CD4-positive, alpha-beta T cell (primary cell): ENCODE data around the gene PTPRF. TPM values are rescaled to one million over a fixed set of nuclear protein-coding genes. Genes with fewer than 3 reads are reported as not detected.

Experiments used
- ATAC-seq: fragments of 200-7000 bp; cut with Tn5 transposase; one replicate; pipeline ENCODE4 v1.10.0; 2022; ENCODE audit warnings: mild to moderate bottlenecking; ENCODE audit not compliant: poor library complexity
- CTCF ChIA-PET: fragments of 350-600 bp; sonication (Branson Sonifier 250); formaldehyde crosslinking; loops from one replicate; lab custom pipeline; 2021; ENCODE audit warnings: antibody characterized with exemption, inconsistent platforms; lab: Charles Lee
- POLR2A ChIA-PET: fragments of 350-600 bp; sonication (Branson Sonifier 250); formaldehyde crosslinking; loops from one replicate; lab custom pipeline; 2021; ENCODE audit warnings: antibody characterized with exemption, inconsistent platforms; lab: Charles Lee
- DNase-seq, 14 experiments: peaks; one replicate each; pipeline ENCODE4 v3.0.0-alpha.2; 2013 to 2020; ENCODE audit warnings: mixed read lengths in 2 of 14
- H3K27ac ChIP-seq, 2 donors: one replicate each; pipeline versions ENCODE4 v1.5.1 to v1.7.0; 2013; ENCODE audit warnings: low read length in 2 of 2, low read depth in 1 of 2, mild to moderate bottlenecking in 1 of 2
- H3K27me3 ChIP-seq, 2 experiments: 1 replicate in 1 of 2; 2 replicates in 1 of 2; pipeline versions ENCODE4 v1.6.1 to v1.7.0; 2013; ENCODE audit warnings: low read length in 2 of 2, control low read depth in 1 of 2, mild to moderate bottlenecking in 1 of 2, moderate library complexity in 1 of 2; ENCODE audit not compliant: insufficient read depth in 2 of 2, control insufficient read depth in 1 of 2
- H3K36me3 ChIP-seq: one replicate; pipeline ENCODE4 v1.6.1; 2013; ENCODE audit warnings: low read length, control low read depth; ENCODE audit not compliant: insufficient read depth
- H3K4me1 ChIP-seq: one replicate; pipeline ENCODE4 v1.6.1; 2013; ENCODE audit warnings: low read length, control low read depth; ENCODE audit not compliant: insufficient read depth
- H3K4me3 ChIP-seq: one replicate; pipeline ENCODE4 v1.5.1; 2013; ENCODE audit warnings: mild to moderate bottlenecking, low read length, moderate library complexity
- H3K9me3 ChIP-seq, 2 experiments: 1 replicate in 1 of 2; 2 replicates in 1 of 2; pipeline versions ENCODE4 v1.6.1 to v1.7.0; 2013; ENCODE audit warnings: low read length in 2 of 2, mild to moderate bottlenecking in 2 of 2, control low read depth in 1 of 2, moderate library complexity in 1 of 2; ENCODE audit not compliant: control insufficient read depth in 1 of 2, insufficient read depth in 1 of 2
- H3K27ac Mint-ChIP-seq: one replicate; pipeline ENCODE4 v1.8.0; 2020; ENCODE audit warnings: mixed read lengths
- H3K27me3 Mint-ChIP-seq: one replicate; pipeline ENCODE4 v1.8.0; 2021; ENCODE audit warnings: mixed read lengths
- H3K36me3 Mint-ChIP-seq: one replicate; pipeline ENCODE4 v1.8.0; 2021; ENCODE audit warnings: low read depth, mixed read lengths
- H3K4me1 Mint-ChIP-seq: one replicate; pipeline ENCODE4 v1.8.0; 2021; ENCODE audit warnings: low read depth, mixed read lengths
- H3K4me3 Mint-ChIP-seq: one replicate; pipeline ENCODE4 v1.8.0; 2020; ENCODE audit warnings: mild to moderate bottlenecking, mixed read lengths
- H3K9me3 Mint-ChIP-seq: one replicate; pipeline ENCODE4 v1.8.0; 2020; ENCODE audit warnings: mixed read lengths
- CTCF ChIP-seq: fragments of 200-600 bp; IDR thresholded peaks from one replicate; pipeline ENCODE4 v1.8.0; 2022; ENCODE audit warnings: antibody characterized with exemption, mild to moderate bottlenecking
- intact Hi-C, 2 experiments: fragments of 100-400 bp; cut with DNase I in 1 of 2; cut with micrococcal nuclease in 1 of 2; formaldehyde crosslinking; loops; one replicate each; pipeline versions ENCODE4 v1.15.1 to v1.9.0; 2023 to 2025; cut with DNase I, micrococcal nuclease
- total RNA-seq, 174 experiments: library from RNA in 2 of 174; stranded (reverse) in 2 of 174; gene quantifications; one replicate each; pipeline ENCODE4 v1.2.3 and lab custom pipeline; 2021 to 2026

PTPRF gene
- total RNA-seq, 2 experiments from 2014 or later = 0.14 TPM

GRCh38 chr1:43617668-43618067 is 87.0 kb downstream of the PTPRF start:
- H3K4me1 Mint-ChIP-seq = no peaks in the 10 kb centered on the region
- H3K36me3 Mint-ChIP-seq = no peaks in the 10 kb centered on the region
- H3K27me3 ChIP-seq = no peaks in the 10 kb centered on the region
- H3K9me3 Mint-ChIP-seq = no peaks in the 10 kb centered on the region
- H3K4me3 ChIP-seq = no peak overlapping the region
- no peaks in the 10 kb centered on the region for H3K27me3 Mint-ChIP-seq
- no peaks in the 10 kb centered on the region for H3K36me3 ChIP-seq
- no peak overlapping the region for H3K27ac ChIP-seq
- no peak for TF ChIP-seq CTCF
- no peaks in the 10 kb centered on the region for H3K4me1 ChIP-seq
- no peak for ATAC-seq
- DNase-seq = no peak
- H3K9me3 ChIP-seq = no peaks in the 10 kb centered on the region
- H3K27ac Mint-ChIP-seq = no peak overlapping the region
- ChIA-PET POLR2A (no interaction called here), CTCF (no interaction called here)
- H3K4me3 Mint-ChIP-seq = no peak overlapping the region
- intact Hi-C loops = no loop called here

GRCh38 chr1:43618521-43619313 is 88.0 kb downstream of the PTPRF start:
- intact Hi-C loops = no loop called here
- Histone ChIP-seq H3K27me3 (no peaks in the 10 kb centered on the region), H3K4me1 (no peaks in the 10 kb centered on the region), H3K27ac (no peak overlapping the region), H3K4me3 (no peak overlapping the region), H3K36me3 (no peaks in the 10 kb centered on the region), H3K9me3 (no peaks in the 10 kb centered on the region)
- ATAC-seq (no peak), DNase-seq (no peak)
- no peak for TF ChIP-seq CTCF
- H3K27ac Mint-ChIP-seq = no peak overlapping the region
- H3K27me3 Mint-ChIP-seq = no peaks in the 10 kb centered on the region
- H3K9me3 Mint-ChIP-seq = no peaks in the 10 kb centered on the region
- no peaks in the 10 kb centered on the region for H3K36me3 Mint-ChIP-seq
- POLR2A ChIA-PET = no interaction called here
- no peaks in the 10 kb centered on the region for H3K4me1 Mint-ChIP-seq
- CTCF ChIA-PET = no interaction called here
- H3K4me3 Mint-ChIP-seq = no peak overlapping the region

GRCh38 chr1:43619314-43619790 is 88.7 kb downstream of the PTPRF start:
- H3K9me3 Mint-ChIP-seq = no peaks in the 10 kb centered on the region
- no peaks in the 10 kb centered on the region for H3K27me3 Mint-ChIP-seq
- TF ChIP-seq CTCF = no peak

More at GRCh38 chr1:43619314-43619790, 88.7 kb downstream of the PTPRF start:
- Mint-ChIP-seq H3K27ac (no peak overlapping the region), H3K4me1 (no peaks in the 10 kb centered on the region), H3K36me3 (no peaks in the 10 kb centered on the region), H3K4me3 (no peak overlapping the region)
- Histone ChIP-seq H3K27ac (no peak overlapping the region), H3K27me3 (no peaks in the 10 kb centered on the region), H3K4me1 (no peaks in the 10 kb centered on the region), H3K4me3 (no peak overlapping the region), H3K9me3 (no peaks in the 10 kb centered on the region), H3K36me3 (no peaks in the 10 kb centered on the region)
- CTCF ChIA-PET = no interaction called here
- POLR2A ChIA-PET = no interaction called here
- intact Hi-C loops = no loop called here
- no peak for ATAC-seq
- no peak for DNase-seq
